GM19240 (cell line): ENCODE results near the gene CTPS1.

Source experiments
- DNase-seq: peaks from one replicate; pipeline ENCODE4 v3.0.0; 2011; ENCODE audit warnings: low spot score; ENCODE audit not compliant: insufficient read length

The CTPS1 gene

GRCh38 chr1:40998668-40999067 is 19.2 kb downstream of the CTPS1 start:
- no peak for DNase-seq

- no peak for DNase-seq
These were observed 23.7 kb downstream of the CTPS1 start for GRCh38 chr1:41003127-41003639.

GRCh38 chr1:41003640-41004220 is 24.2 kb downstream of the CTPS1 start:
- DNase-seq: peak; percentile 85

GRCh38 chr1:41005876-41006275 is 26.4 kb downstream of the CTPS1 start:
- no peak for DNase-seq

- no peak for DNase-seq
These were observed 27.7 kb downstream of the CTPS1 start for GRCh38 chr1:41006942-41007865.

GRCh38 chr1:41009466-41009865 is 30.0 kb downstream of the CTPS1 start:
- DNase-seq: no peak

GRCh38 chr1:41010345-41010744 is 30.8 kb downstream of the CTPS1 start:
- DNase-seq: no peak

- DNase-seq: no peak
These were observed 33.5 kb downstream of the CTPS1 start for GRCh38 chr1:41013024-41013423.

- DNase-seq: no peak
These were observed 34.3 kb downstream of the CTPS1 start for GRCh38 chr1:41013796-41014195.

GRCh38 chr1:41014871-41015270 is 35.4 kb downstream of the CTPS1 start:
- DNase-seq: no peak

GRCh38 chr1:41015281-41015896 is 35.9 kb downstream of the CTPS1 start:
- no peak for DNase-seq

GRCh38 chr1:41015897-41016470 is 36.5 kb downstream of the CTPS1 start:
- no peak for DNase-seq

- DNase-seq: no peak
These were observed 37.9 kb downstream of the CTPS1 start for GRCh38 chr1:41017141-41018017.

- DNase-seq: no peak
These were observed 38.5 kb downstream of the CTPS1 start for GRCh38 chr1:41018018-41018410.

- no peak for DNase-seq
These were observed 39.9 kb downstream of the CTPS1 start for GRCh38 chr1:41019353-41019745.

- no peak for DNase-seq
These were observed 40.6 kb downstream of the CTPS1 start for GRCh38 chr1:41020109-41020576.

GRCh38 chr1:41020654-41021053 is 41.2 kb downstream of the CTPS1 start:
- DNase-seq: no peak

- DNase-seq: no peak
These were observed 42.2 kb downstream of the CTPS1 start, which contains the start of gene SLFNL1 for GRCh38 chr1:41021526-41022308. Gene SLFNL1, minus strand, starts transcription at chr1:41021725. Its CDS starts 1,065 bp downstream, at chr1:41020660.

- DNase-seq: no peak
These were observed 42.9 kb downstream of the CTPS1 start for GRCh38 chr1:41022424-41022823.
